SK-N-SH (cell line): ENCODE results near the gene RPL19. TPM values are rescaled to one million over a fixed set of nuclear protein-coding genes. Genes with fewer than 3 reads are reported as not detected.

Experiments used
- CTCF ChIA-PET: fragments of 300-600, 350-600 bp; formaldehyde crosslinking; extraction: SDS; loops from one replicate; lab custom pipeline; 2021; lab: Yijun Ruan, JAX
- POLR2A ChIA-PET: fragments of 350-600 bp; sonication (Branson Sonifier 250); formaldehyde crosslinking; extraction: SDS; loops from one replicate; lab custom pipeline; 2020; ENCODE audit warnings: antibody characterized with exemption, inconsistent platforms; lab: Yijun Ruan, JAX
- DNase-seq: peaks from one replicate; pipeline ENCODE4 v3.0.0; 2012
- H2AFZ ChIP-seq: fragments of 200-600 bp; sonication (generic); 2 replicates; pipeline ENCODE4 v1.8.1; 2016; ENCODE audit warnings: antibody characterized with exemption, mild to moderate bottlenecking, low read depth
- H3F3A ChIP-seq: fragments of 200-600 bp; sonication (generic); replicated peaks from 2 replicates; pipeline ENCODE3; 2016; ENCODE audit warnings: antibody characterized with exemption, mild to moderate bottlenecking; ENCODE audit not compliant: insufficient read depth
- H3K27ac ChIP-seq, 2 experiments: fragments of 200-500 bp in 1 of 2; fragments of 200-600 bp in 1 of 2; sonication (Bioruptor generic) in 1 of 2; sonication (generic), shearing (Covaris generic) in 1 of 2; 2 replicates each; pipeline versions ENCODE4 v1.5.1 to v1.6.1; 2014 to 2016; ENCODE audit warnings: low read depth in 2 of 2, inconsistent platforms in 1 of 2, low read length in 1 of 2, mild to moderate bottlenecking in 1 of 2, mixed read lengths in 1 of 2
- H3K27me3 ChIP-seq: fragments of 200-600 bp; sonication (generic), shearing (Covaris generic); 2 replicates; pipeline ENCODE4 v1.6.1; 2016; ENCODE audit warnings: mixed run types; ENCODE audit not compliant: insufficient read depth
- H3K36me3 ChIP-seq, 2 experiments: fragments of 200-500 bp in 1 of 2; fragments of 200-600 bp in 1 of 2; sonication (Bioruptor generic) in 1 of 2; sonication (generic) in 1 of 2; replicated peaks in 1 of 2; 2 replicates each; pipeline versions ENCODE3 to v1.5.1; 2014 to 2016; ENCODE audit warnings: low read length in 1 of 2, mild to moderate bottlenecking in 1 of 2; ENCODE audit not compliant: insufficient read depth in 2 of 2, control insufficient read depth in 1 of 2
- H3K4me1 ChIP-seq, 2 experiments: fragments of 200-500 bp in 1 of 2; fragments of 200-600 bp in 1 of 2; sonication (Bioruptor generic) in 1 of 2; sonication (generic), shearing (Covaris generic) in 1 of 2; 2 replicates each; pipeline versions ENCODE4 v1.5.1 to v1.6.1; 2014 to 2016; ENCODE audit warnings: low read depth in 1 of 2, low read length in 1 of 2, mixed run types in 1 of 2; ENCODE audit not compliant: insufficient read depth in 2 of 2, control insufficient read depth in 1 of 2
- H3K4me2 ChIP-seq: fragments of 200-600 bp; sonication (generic), shearing (Covaris generic); 2 replicates; pipeline ENCODE4 v1.6.1; 2017; ENCODE audit warnings: mixed run types
- H3K4me3 ChIP-seq, 2 experiments: fragments of 200-500 bp in 1 of 2; fragments of 200-600 bp in 1 of 2; sonication (Bioruptor generic) in 1 of 2; sonication (generic), shearing (Covaris generic) in 1 of 2; 2 replicates each; pipeline versions ENCODE4 v1.5.1 to v1.8.1; 2014 to 2016; ENCODE audit warnings: low read depth in 2 of 2, inconsistent platforms in 1 of 2, low read length in 1 of 2, mild to moderate bottlenecking in 1 of 2, mixed read lengths in 1 of 2, moderate library complexity in 1 of 2
- H3K79me2 ChIP-seq: fragments of 200-600 bp; sonication (generic); 2 replicates; pipeline ENCODE4 v1.8.1; 2017; ENCODE audit warnings: mild to moderate bottlenecking; ENCODE audit not compliant: insufficient read depth
- H3K9ac ChIP-seq: fragments of 200-600 bp; sonication (generic); 2 replicates; pipeline ENCODE4 v1.6.1; 2017; ENCODE audit warnings: mixed run types
- H3K9me2 ChIP-seq: fragments of 200-600 bp; sonication (generic); 2 replicates; pipeline ENCODE4 v1.6.1; 2017; ENCODE audit warnings: mixed run types
- H3K9me3 ChIP-seq: fragments of 200-600 bp; sonication (generic); 2 replicates; pipeline ENCODE4 v1.6.1; 2017; ENCODE audit warnings: mixed run types, mild to moderate bottlenecking, moderate library complexity
- H4K20me1 ChIP-seq: fragments of 200-600 bp; sonication (generic); 2 replicates; pipeline ENCODE4 v1.6.1; 2017; ENCODE audit warnings: mild to moderate bottlenecking, mixed run types; ENCODE audit not compliant: insufficient read depth
- GABPA ChIP-seq: IDR thresholded peaks from 2 replicates; pipeline ENCODE4 v1.4.0; 2012; ENCODE audit warnings: low read depth, mild to moderate bottlenecking
- GATA2 ChIP-seq: sonication (generic); formaldehyde crosslinking; IDR thresholded peaks from 2 replicates; pipeline ENCODE4 v1.5.0; 2020; ENCODE audit warnings: mild to moderate bottlenecking, missing genetic modification reagents
- NFIC ChIP-seq: IDR thresholded peaks from 2 replicates; pipeline ENCODE4 v1.4.0; 2012; ENCODE audit warnings: borderline replicate concordance
- NRF1 ChIP-seq: IDR thresholded peaks from 2 replicates; pipeline ENCODE4 v1.6.1; 2012; ENCODE audit warnings: low read depth, mild to moderate bottlenecking, low read length
- SMC3 ChIP-seq: IDR thresholded peaks from 2 replicates; pipeline ENCODE4 v1.6.1; 2012; ENCODE audit warnings: low read depth, low read length, improper control_type of control experiment
- TCF12 ChIP-seq: IDR thresholded peaks from 2 replicates; pipeline ENCODE4 v1.4.0; 2012
- YY1 ChIP-seq: IDR thresholded peaks from 2 replicates; pipeline ENCODE4 v1.4.0; 2012; ENCODE audit warnings: low read depth, mild to moderate bottlenecking
- WGBS: methylation state at CpG from one replicate; pipeline ENCODE4 v1.1.6; 2017; ENCODE audit warnings: low lambda C conversion rate; 5-methylcytosine and 5-hydroxymethylcytosine counted together
- polyA plus RNA-seq, 3 experiments: library from polyadenylated mRNA; depleted of rRNA; stranded (reverse); fragments of >200 nt; gene quantifications; 2 replicates each; pipeline ENCODE4 v1.2.3, GENCODE V29; 2012
- TF ChIP-seq, protein P1 (sequence below): fragments of 150-350 bp; IDR thresholded peaks from 2 replicates; pipeline ENCODE4 v1.6.1; 2016; ENCODE audit warnings: mild to moderate bottlenecking, low read depth, low read length
- TF ChIP-seq, protein P2 (sequence below): fragments of 150-350 bp; IDR thresholded peaks from 2 replicates; pipeline ENCODE4 v1.6.1; 2017; ENCODE audit warnings: antibody characterized with exemption, low read length, low read depth, borderline replicate concordance
- TF ChIP-seq, protein P3 (sequence below): IDR thresholded peaks from 2 replicates; pipeline ENCODE4 v1.4.0; 2012; ENCODE audit warnings: low read depth, borderline replicate concordance

Gene RPL19
- polyA plus RNA-seq, 1 of the 3 experiments (the other 2 are of a cell fraction) = 3,473 TPM

DNA sequence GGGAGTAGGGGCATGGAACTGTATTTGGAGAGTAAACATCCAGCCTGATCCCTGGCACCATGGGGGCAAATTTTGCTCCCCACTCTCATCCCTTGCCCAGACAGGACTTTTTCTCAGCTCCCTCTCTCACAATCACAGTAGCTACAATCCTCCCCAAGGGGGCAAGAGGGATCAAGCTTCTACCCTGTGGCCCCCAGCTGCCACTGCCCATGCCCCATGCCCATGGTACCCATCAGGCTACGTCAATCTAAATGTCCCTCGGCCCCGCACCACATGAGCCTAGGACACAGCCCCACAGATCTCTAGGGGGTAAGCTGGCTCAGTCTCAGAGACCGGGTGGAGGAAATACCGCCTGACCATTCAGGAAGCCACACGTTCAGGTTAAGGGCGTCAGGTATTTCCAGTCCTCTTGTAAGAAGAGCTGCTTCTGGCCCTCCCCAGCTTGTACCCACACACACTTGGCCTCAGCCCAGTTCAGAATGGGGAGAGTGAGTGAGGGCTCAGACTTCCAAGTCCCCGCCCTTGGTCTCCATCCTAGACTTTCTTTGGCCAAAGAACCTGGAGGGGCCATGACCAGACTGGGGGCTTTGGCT lies 4.4 kb upstream of the RPL19 start:
- Histone ChIP-seq H2AFZ (no peak overlapping the region), H3K27me3 (no peaks in the 10 kb centered on the region), H3K9me2 (no peaks in the 10 kb centered on the region), H3K36me3 (peaks cover 9 to 10% of the 10 kb centered on the region in 2 experiments), H3K9ac (0 out of 2 replicates have a peak overlapping the region, but pooled peaks have one; percentile 54), H3F3A (peaks cover 16% of the 10 kb centered on the region), H3K4me3 (peak overlapping the region; percentile 63 to 76; a peak in 3 of 4 replicates), H3K4me1 (peaks cover 19 to 34% of the 10 kb centered on the region in 2 experiments; a peak in 2 of 4 replicates), H3K79me2 (peaks cover 39% of the 10 kb centered on the region), H3K27ac (peak overlapping the region in 1 of 2 experiments; percentile 18; a peak in 1 of 4 replicates)
- ChIA-PET POLR2A (interaction anchor here (1.5 kb wide), 1 partner anchor 10 kb away, joined by 5 read pairs; no protein-coding TSS in a partner anchor), CTCF (interaction anchor here (1.2 to 29.0 kb wide), 4 partner anchors 11 to 213 kb away, joined by 5 to 781 read pairs (median 52); no protein-coding TSS in a partner anchor)
- no peak for DNase-seq
- TF ChIP-seq, protein P1, sequence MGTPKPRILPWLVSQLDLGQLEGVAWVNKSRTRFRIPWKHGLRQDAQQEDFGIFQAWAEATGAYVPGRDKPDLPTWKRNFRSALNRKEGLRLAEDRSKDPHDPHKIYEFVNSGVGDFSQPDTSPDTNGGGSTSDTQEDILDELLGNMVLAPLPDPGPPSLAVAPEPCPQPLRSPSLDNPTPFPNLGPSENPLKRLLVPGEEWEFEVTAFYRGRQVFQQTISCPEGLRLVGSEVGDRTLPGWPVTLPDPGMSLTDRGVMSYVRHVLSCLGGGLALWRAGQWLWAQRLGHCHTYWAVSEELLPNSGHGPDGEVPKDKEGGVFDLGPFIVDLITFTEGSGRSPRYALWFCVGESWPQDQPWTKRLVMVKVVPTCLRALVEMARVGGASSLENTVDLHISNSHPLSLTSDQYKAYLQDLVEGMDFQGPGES = no peak
- TF ChIP-seq YY1 = no peak
- TF ChIP-seq GABPA = no peak
- TF ChIP-seq, protein P2, sequence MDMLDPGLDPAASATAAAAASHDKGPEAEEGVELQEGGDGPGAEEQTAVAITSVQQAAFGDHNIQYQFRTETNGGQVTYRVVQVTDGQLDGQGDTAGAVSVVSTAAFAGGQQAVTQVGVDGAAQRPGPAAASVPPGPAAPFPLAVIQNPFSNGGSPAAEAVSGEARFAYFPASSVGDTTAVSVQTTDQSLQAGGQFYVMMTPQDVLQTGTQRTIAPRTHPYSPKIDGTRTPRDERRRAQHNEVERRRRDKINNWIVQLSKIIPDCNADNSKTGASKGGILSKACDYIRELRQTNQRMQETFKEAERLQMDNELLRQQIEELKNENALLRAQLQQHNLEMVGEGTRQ = no peak
- no peak for TF ChIP-seq SMC3
- TF ChIP-seq, protein P3, sequence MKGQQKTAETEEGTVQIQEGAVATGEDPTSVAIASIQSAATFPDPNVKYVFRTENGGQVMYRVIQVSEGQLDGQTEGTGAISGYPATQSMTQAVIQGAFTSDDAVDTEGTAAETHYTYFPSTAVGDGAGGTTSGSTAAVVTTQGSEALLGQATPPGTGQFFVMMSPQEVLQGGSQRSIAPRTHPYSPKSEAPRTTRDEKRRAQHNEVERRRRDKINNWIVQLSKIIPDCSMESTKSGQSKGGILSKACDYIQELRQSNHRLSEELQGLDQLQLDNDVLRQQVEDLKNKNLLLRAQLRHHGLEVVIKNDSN = no peak
- TF ChIP-seq NRF1 = no peak
- no peak for TF ChIP-seq GATA2 (CRISPR knock-in tag)
- TF ChIP-seq, all 33 proteins: peak for 0
- peak overlapping the region; percentile 95 for H3K4me2 ChIP-seq
- no peaks in the 10 kb centered on the region for H3K9me3 ChIP-seq
- WGBS = 100% methylated on average over 6 of the region's 8 CpGs
- H4K20me1 ChIP-seq = 0 out of 2 replicates have a peak, but pooled peaks cover 4% of the 10 kb centered on the region

DNA sequence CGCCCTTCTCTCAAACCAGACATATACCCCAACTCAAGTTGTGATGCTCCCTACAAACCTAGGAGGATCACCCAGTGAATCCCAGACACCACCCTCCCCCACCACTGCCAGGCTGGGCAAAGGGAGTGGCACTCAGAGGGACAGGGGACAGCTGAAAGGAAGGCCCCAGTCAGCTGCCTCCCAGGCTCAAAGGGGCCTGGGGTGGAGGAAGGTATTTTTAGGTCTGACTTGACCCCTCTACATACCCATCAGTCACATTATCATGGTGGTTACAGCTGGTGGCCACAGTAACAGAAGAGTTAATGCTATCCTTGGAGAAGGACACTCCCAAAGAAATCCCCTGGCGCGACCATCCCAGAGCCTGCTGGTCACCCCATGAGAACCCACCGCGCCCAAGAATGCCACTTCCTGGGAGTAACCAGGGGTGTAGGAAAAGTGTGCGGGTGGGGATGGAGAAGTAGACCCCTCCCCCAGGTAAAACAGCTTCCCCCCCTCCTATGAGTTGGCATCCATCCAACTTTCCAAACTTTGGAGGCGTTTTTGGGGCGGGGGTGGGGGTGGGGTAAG lies 3.8 kb upstream of the RPL19 start:
- peaks cover 7 to 11% of the 10 kb centered on the region in 2 experiments for H3K36me3 ChIP-seq
- H3K9me2 ChIP-seq = no peaks in the 10 kb centered on the region
- no peak for DNase-seq
- peaks cover 19 to 39% of the 10 kb centered on the region in 2 experiments; a peak in 2 of 4 replicates for H3K4me1 ChIP-seq
- peak overlapping the region; percentile 63 to 76 for H3K4me3 ChIP-seq
- peak overlapping the region; percentile 95 for H3K4me2 ChIP-seq
- 0 out of 2 replicates have a peak, but pooled peaks cover 5% of the 10 kb centered on the region for H4K20me1 ChIP-seq
- no peaks in the 10 kb centered on the region for H3K27me3 ChIP-seq
- TF ChIP-seq TCF12 (no peak), NFIC (peak; percentile 57; the same call in 1 of the 2 replicates)
- ChIA-PET CTCF (interaction anchor here (1.0 to 29.0 kb wide), 6 partner anchors 11 to 213 kb away, joined by 4 to 781 read pairs (median 6); no protein-coding TSS in a partner anchor), POLR2A (interaction anchor here (0.6 to 1.5 kb wide), 3 partner anchors 9 to 43 kb away, joined by 3 to 5 read pairs (median 4); no protein-coding TSS in a partner anchor)
- peaks cover 46% of the 10 kb centered on the region for H3K79me2 ChIP-seq
- peaks cover 16% of the 10 kb centered on the region for H3F3A ChIP-seq
- peak overlapping the region; percentile 54 for H3K9ac ChIP-seq
- WGBS = 75% methylated on average over 6 of the region's 8 CpGs
- peak overlapping the region in 1 of 2 experiments; percentile 56; a peak in 1 of 4 replicates for H3K27ac ChIP-seq
- no peak overlapping the region for H2AFZ ChIP-seq
- H3K9me3 ChIP-seq = no peaks in the 10 kb centered on the region
